IMR-90 (cell line): ENCODE results near the gene NPAS3. TPM values are rescaled to one million over a fixed set of nuclear protein-coding genes. Genes with fewer than 3 reads are reported as not detected.

Experiments used
- ATAC-seq: fragments of 200-7000 bp; cut with Tn5 transposase; 2 replicates; pipeline ENCODE4 v1.9.1; 2020; ENCODE audit warnings: low read depth, mild to moderate bottlenecking, moderate library complexity
- BruUV-seq: library from RNA; stranded (reverse); fragments of 400-500 nt; replicated peaks from 2 replicates; lab custom pipeline; 2021; lab: Mats Ljungman, UMichigan
- CTCF ChIA-PET: fragments of 300-600 bp; formaldehyde crosslinking; extraction: SDS; loops from one replicate; lab custom pipeline; 2021; ENCODE audit warnings: antibody characterized with exemption; lab: Yijun Ruan, JAX
- POLR2A ChIA-PET: fragments of 300-600 bp; sonication (Branson Sonifier 250); formaldehyde crosslinking; loops from one replicate; lab custom pipeline; 2022; ENCODE audit warnings: antibody characterized with exemption; ENCODE audit not compliant: unreplicated experiment; lab: Charles Lee
- DNase-seq: peaks from one replicate; pipeline ENCODE4 v3.0.0; 2013
- H2AFZ ChIP-seq: replicated peaks from 2 replicates; pipeline ENCODE3; 2013; ENCODE audit warnings: low read length, mild to moderate bottlenecking; ENCODE audit not compliant: poor library complexity
- H2AK5ac ChIP-seq: 2 replicates; pipeline ENCODE4 v1.6.1; 2013; ENCODE audit warnings: low read depth, low read length, inconsistent platforms
- H2AK9ac ChIP-seq: replicated peaks from 2 replicates; pipeline ENCODE3; 2013; ENCODE audit warnings: mild to moderate bottlenecking, low read depth, low read length, moderate library complexity; ENCODE audit not compliant: poor library complexity
- H2BK120ac ChIP-seq: 2 replicates; pipeline ENCODE4 v1.6.1; 2013; ENCODE audit warnings: low read depth, low read length, inconsistent platforms
- H2BK15ac ChIP-seq: 3 replicates; pipeline ENCODE4 v1.6.1; 2013; ENCODE audit warnings: low read depth, low read length, inconsistent platforms
- H2BK20ac ChIP-seq: 2 replicates; pipeline ENCODE4 v1.6.1; 2013; ENCODE audit warnings: low read depth, mild to moderate bottlenecking, inconsistent platforms, low read length, moderate library complexity
- H2BK5ac ChIP-seq: 2 replicates; pipeline ENCODE4 v1.6.1; 2013; ENCODE audit warnings: mild to moderate bottlenecking, low read depth, low read length, inconsistent platforms; ENCODE audit not compliant: poor library complexity, severe bottlenecking
- H3K14ac ChIP-seq: replicated peaks from 2 replicates; pipeline ENCODE4 v1.6.1; 2013; ENCODE audit warnings: low read depth, low read length, inconsistent platforms
- H3K18ac ChIP-seq: 2 replicates; pipeline ENCODE4 v1.6.1; 2013; ENCODE audit warnings: low read depth, low read length, control low read depth
- H3K23ac ChIP-seq: 2 replicates; pipeline ENCODE4 v1.6.1; 2013; ENCODE audit warnings: low read depth, low read length, inconsistent platforms
- H3K27ac ChIP-seq: 2 replicates; pipeline ENCODE4 v1.5.1; 2013; ENCODE audit warnings: mild to moderate bottlenecking, control low read depth, low read length; ENCODE audit not compliant: insufficient read depth
- H3K27me3 ChIP-seq: 2 replicates; pipeline ENCODE4 v1.6.1; 2013; ENCODE audit warnings: low read length; ENCODE audit not compliant: control insufficient read depth, insufficient read depth
- H3K36me3 ChIP-seq: 2 replicates; pipeline ENCODE4 v1.6.1; 2013; ENCODE audit warnings: low read length, mixed read lengths; ENCODE audit not compliant: control insufficient read depth, insufficient read depth
- H3K4ac ChIP-seq: 2 replicates; pipeline ENCODE4 v1.6.1; 2013; ENCODE audit warnings: low read depth, low read length, inconsistent platforms
- H3K4me1 ChIP-seq: 2 replicates; pipeline ENCODE4 v1.6.1; 2013; ENCODE audit warnings: low read length, mixed read lengths; ENCODE audit not compliant: control insufficient read depth, insufficient read depth
- H3K4me2 ChIP-seq: 2 replicates; pipeline ENCODE4 v1.6.1; 2013; ENCODE audit warnings: low read depth, mild to moderate bottlenecking, control low read depth, low read length, moderate library complexity
- H3K4me3 ChIP-seq: 2 replicates; pipeline ENCODE4 v1.5.1; 2013; ENCODE audit warnings: low read depth, mild to moderate bottlenecking, control low read depth, low read length, moderate library complexity; ENCODE audit not compliant: insufficient read depth
- H3K56ac ChIP-seq: 2 replicates; pipeline ENCODE4 v1.6.1; 2013; ENCODE audit warnings: low read length, inconsistent platforms; ENCODE audit not compliant: insufficient read depth; ENCODE audit errors: extremely low read depth
- H3K79me1 ChIP-seq, 2 experiments: 2 replicates each; pipeline ENCODE4 v1.6.1; 2013; ENCODE audit warnings: low read length in 2 of 2, inconsistent platforms in 1 of 2, low read depth in 1 of 2
- H3K9ac ChIP-seq: 2 replicates; pipeline ENCODE4 v1.6.1; 2013; ENCODE audit warnings: low read depth, low read length, control low read depth
- H3K9me1 ChIP-seq: 2 replicates; pipeline ENCODE4 v1.6.1; 2013; ENCODE audit warnings: low read length, inconsistent platforms; ENCODE audit not compliant: insufficient read depth
- H3K9me3 ChIP-seq: 2 replicates; pipeline ENCODE4 v1.6.1; 2013; ENCODE audit warnings: low read length; ENCODE audit not compliant: control insufficient read depth, insufficient read depth
- H4K20me1 ChIP-seq: 2 replicates; pipeline ENCODE4 v1.6.1; 2013; ENCODE audit warnings: low read length, inconsistent platforms; ENCODE audit not compliant: insufficient read depth
- H4K5ac ChIP-seq: 2 replicates; pipeline ENCODE4 v1.6.1; 2013; ENCODE audit warnings: mild to moderate bottlenecking, low read depth, low read length, control low read depth
- H4K8ac ChIP-seq, 2 experiments: 2 replicates each; pipeline ENCODE4 v1.6.1; 2013; ENCODE audit warnings: low read depth in 2 of 2, low read length in 2 of 2, control low read depth in 1 of 2, inconsistent platforms in 1 of 2
- H4K91ac ChIP-seq: 2 replicates; pipeline ENCODE4 v1.6.1; 2013; ENCODE audit warnings: low read depth, low read length, inconsistent platforms; ENCODE audit not compliant: insufficient read depth
- FOS ChIP-seq: fragments of 150-350 bp; IDR thresholded peaks from 2 replicates; pipeline ENCODE4 v1.6.1; 2016; ENCODE audit warnings: low read depth, low read length
- NFE2L2 ChIP-seq: fragments of 150-350 bp; IDR thresholded peaks from 2 replicates; pipeline ENCODE4 v1.6.1; 2016; ENCODE audit warnings: low read depth, mild to moderate bottlenecking, low read length
- USF2 ChIP-seq: fragments of 150-350 bp; IDR thresholded peaks from 2 replicates; pipeline ENCODE4 v1.6.1; 2017; ENCODE audit warnings: mild to moderate bottlenecking, antibody characterized with exemption, low read length, low read depth
- WGBS, 2 experiments: methylation state at CpG; one replicate each; pipeline versions ENCODE4 v1.1.5 to v1.1.7; 2013; ENCODE audit warnings: missing lambda C conversion rate in 2 of 2; ENCODE audit not compliant: insufficient read length in 1 of 2; ENCODE audit errors: extremely low coverage in 2 of 2; 5-methylcytosine and 5-hydroxymethylcytosine counted together
- dilution Hi-C: fragments of 300-500 bp; cut with HindIII; formaldehyde crosslinking; loops from one replicate; pipeline ENCODE4 v1.14.3; 2018; ENCODE audit warnings: low sequenced_read_pairs; ENCODE audit not compliant: unreplicated experiment
- in situ Hi-C: fragments of 300-500 bp; cut with MboI; formaldehyde crosslinking; loops from 3 replicates; pipeline ENCODE4 v1.14.3; 2019; ENCODE audit warnings: low sequenced_read_pairs, inconsistent platforms, mixed read lengths
- intact Hi-C: fragments of 100-400 bp; cut with micrococcal nuclease; formaldehyde crosslinking; loops from 2 replicates; pipeline ENCODE4 v1.10.0; 2022
- polyA plus RNA-seq, 3 experiments: library from polyadenylated mRNA; depleted of rRNA; stranded (reverse); fragments of >200 nt; gene quantifications; 2 replicates each; pipeline ENCODE4 v1.2.3, GENCODE V29; 2012; ENCODE audit warnings: low replicate concordance in 1 of 3
- total RNA-seq: library from RNA; depleted of rRNA; stranded (reverse); fragments of >200 nt; gene quantifications from 2 replicates; pipeline ENCODE4 v1.2.3, GENCODE V29; 2012

The NPAS3 gene
- total and polyA plus RNA-seq, 2 of the 4 experiments (the other 2 are of a cell fraction), result not detected

GRCh38 chr14:33606591-33606990, 667.9 kb downstream of the NPAS3 start:
- H3K4me1 ChIP-seq, result no peaks in the 10 kb centered on the region
- no peak overlapping the region for H2AFZ ChIP-seq
- no peak for ATAC-seq
- H2AK9ac ChIP-seq, result no peak overlapping the region
- H2BK5ac ChIP-seq, result no peak overlapping the region
- no peak overlapping the region for H3K56ac ChIP-seq
- BruUV-seq, result no TSS peak
- no peak overlapping the region for H3K4me3 ChIP-seq
- no peak overlapping the region for H2BK15ac ChIP-seq
- H4K20me1 ChIP-seq, result no peaks in the 10 kb centered on the region
- intact Hi-C loops (no loop called here), in situ Hi-C loops (no loop called here), dilution Hi-C loops (no loop called here)
- no peak overlapping the region for H3K4me2 ChIP-seq
- no peak overlapping the region for H2AK5ac ChIP-seq
- no peak overlapping the region for H3K27ac ChIP-seq
- no peaks in the 10 kb centered on the region for H3K9me1 ChIP-seq
- H3K18ac ChIP-seq, result no peak overlapping the region
- no peak overlapping the region for H2BK120ac ChIP-seq
- H3K36me3 ChIP-seq, result no peaks in the 10 kb centered on the region
- ChIA-PET CTCF (no interaction called here), POLR2A (no interaction called here)
- no peak overlapping the region for H3K4ac ChIP-seq
- no peak overlapping the region for H4K5ac ChIP-seq
- H3K79me1 ChIP-seq, result no peaks in the 10 kb centered on the region
- no peak overlapping the region for H3K14ac ChIP-seq
- no peaks in the 10 kb centered on the region for H3K9me3 ChIP-seq
- no peak overlapping the region for H4K8ac ChIP-seq
- no peak for DNase-seq
- H4K91ac ChIP-seq, result no peak overlapping the region
- WGBS, 2 experiments, result no CpG with 5 or more reads among the region's 3 CpGs
- H2BK20ac ChIP-seq, result no peak overlapping the region
- H3K9ac ChIP-seq, result no peak overlapping the region
- H3K27me3 ChIP-seq, result no peaks in the 10 kb centered on the region
- no peak overlapping the region for H3K23ac ChIP-seq
- TF ChIP-seq FOS, result no peak
- no peak for TF ChIP-seq NFE2L2
- TF ChIP-seq USF2, result no peak
